ENCODE data around the gene TPRA1. TPM values are rescaled to one million over a fixed set of nuclear protein-coding genes. Genes with fewer than 3 reads are reported as not detected.

TPRA1 gene
- 20.0 and 34.9 TPM in 2 replicates for total RNA-seq

GRCh38 chr3:127590593-127591465, at the start of gene TPRA1:
TSS of gene TPRA1 (minus strand) at chr3:127590733. CDS start at chr3:127580146, 10,587 bp downstream.
- DNase-seq (ENCODE audit: low read depth in 2 of 2) = peak; percentile 95 to 97

DNA sequence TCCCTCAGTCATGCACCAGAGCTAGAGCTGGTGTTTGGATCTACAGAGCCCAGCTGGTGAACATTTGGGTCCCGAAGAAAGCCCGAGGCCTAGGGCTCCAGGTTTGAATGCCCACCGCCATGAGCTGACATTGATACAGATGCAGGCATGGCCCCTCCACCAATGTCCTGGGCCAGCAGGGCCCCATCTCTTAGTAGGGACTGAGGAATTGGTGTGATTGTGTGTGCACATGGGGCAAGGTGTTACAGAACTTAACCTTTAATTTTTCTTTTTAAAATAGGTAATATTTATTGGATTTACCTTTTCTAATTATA, 49.5 kb upstream of the TPRA1 start:
- no peak for DNase-seq (ENCODE audit: low read depth in 2 of 2)

GRCh38 chr3:127639173-127640041, 48.9 kb upstream of the TPRA1 start:
- DNase-seq (ENCODE audit: low read depth in 2 of 2) = no peak

DNA sequence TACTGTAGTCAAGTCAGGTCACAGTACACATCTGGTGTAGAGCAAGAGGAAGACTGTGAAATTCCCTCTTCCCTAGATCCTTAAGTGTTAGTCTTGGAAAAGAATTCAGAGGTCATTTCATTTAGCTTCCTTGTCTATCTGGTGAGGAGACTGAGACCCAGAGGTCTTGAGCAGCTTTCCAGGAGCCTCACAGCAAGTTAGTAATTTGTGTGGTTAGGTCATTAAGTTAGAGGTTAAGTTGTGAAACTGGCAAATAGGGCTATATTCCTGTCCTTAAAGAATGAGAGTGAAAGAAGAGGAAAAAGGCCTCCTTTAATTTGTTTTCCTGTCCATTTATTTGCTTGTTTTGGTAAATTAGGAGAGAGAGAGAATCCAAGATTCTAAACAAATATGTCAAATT, 47.4 kb upstream of the TPRA1 start:
- DNase-seq (ENCODE audit: low read depth in 2 of 2) = no peak

- no peak for DNase-seq (ENCODE audit: low read depth in 2 of 2)
These were observed 47.0 kb upstream of the TPRA1 start for GRCh38 chr3:127637546-127637945.

GRCh38 chr3:127634653-127635052, 44.1 kb upstream of the TPRA1 start:
- no peak for DNase-seq (ENCODE audit: low read depth in 2 of 2)

GRCh38 chr3:127632035-127632820, 41.7 kb upstream of the TPRA1 start:
- DNase-seq (ENCODE audit: low read depth in 2 of 2) = peak in 1 of 2 donors; percentile 61

DNA sequence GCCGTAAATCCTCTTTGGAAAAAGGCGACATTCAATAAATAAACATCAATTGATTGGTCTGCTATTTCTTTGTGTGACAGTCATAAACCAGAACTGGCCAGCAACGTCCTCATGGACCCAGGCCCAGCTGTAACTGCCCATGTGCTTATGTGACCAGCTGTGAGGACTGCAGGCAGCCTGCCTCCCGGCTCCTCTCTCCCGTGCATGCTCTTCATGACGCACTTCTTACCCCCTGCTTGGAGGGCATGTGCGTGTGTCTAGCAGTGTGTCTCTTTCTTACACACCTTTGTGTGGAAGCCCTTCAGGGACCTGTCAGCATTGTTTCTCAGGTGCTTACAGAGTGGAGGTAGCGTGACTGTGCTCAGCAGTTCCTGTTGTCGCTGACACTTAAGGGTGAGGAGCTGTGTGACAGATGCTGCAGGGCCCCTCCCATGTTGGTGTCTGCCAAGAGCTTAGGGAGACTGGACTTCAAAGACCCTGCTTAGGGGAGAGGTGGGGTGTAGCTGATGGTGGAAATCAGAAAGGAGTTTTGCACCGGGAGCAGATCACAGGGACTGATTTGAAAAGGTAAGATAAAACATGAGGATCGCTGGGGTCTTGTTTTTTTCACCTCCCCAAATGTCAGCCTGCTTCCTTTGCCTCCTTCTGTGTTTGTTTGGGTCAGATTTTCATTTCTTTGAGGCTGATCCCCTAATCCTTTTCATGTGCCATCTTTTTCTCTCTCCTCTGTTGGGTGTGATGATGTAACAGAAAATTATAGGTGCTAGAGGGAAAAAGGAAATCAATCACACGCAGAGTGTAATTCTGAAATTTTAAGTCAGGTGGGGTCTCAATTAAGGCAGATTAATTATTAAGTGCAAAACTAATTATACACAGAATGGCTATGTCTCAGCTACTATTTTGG, 40.5 kb upstream of the TPRA1 start:
- no peak for DNase-seq (ENCODE audit: low read depth in 2 of 2)

GRCh38 chr3:127629467-127630403, 39.2 kb upstream of the TPRA1 start:
- DNase-seq (ENCODE audit: low read depth in 2 of 2) = peak in 1 of 2 donors; percentile 31

DNA sequence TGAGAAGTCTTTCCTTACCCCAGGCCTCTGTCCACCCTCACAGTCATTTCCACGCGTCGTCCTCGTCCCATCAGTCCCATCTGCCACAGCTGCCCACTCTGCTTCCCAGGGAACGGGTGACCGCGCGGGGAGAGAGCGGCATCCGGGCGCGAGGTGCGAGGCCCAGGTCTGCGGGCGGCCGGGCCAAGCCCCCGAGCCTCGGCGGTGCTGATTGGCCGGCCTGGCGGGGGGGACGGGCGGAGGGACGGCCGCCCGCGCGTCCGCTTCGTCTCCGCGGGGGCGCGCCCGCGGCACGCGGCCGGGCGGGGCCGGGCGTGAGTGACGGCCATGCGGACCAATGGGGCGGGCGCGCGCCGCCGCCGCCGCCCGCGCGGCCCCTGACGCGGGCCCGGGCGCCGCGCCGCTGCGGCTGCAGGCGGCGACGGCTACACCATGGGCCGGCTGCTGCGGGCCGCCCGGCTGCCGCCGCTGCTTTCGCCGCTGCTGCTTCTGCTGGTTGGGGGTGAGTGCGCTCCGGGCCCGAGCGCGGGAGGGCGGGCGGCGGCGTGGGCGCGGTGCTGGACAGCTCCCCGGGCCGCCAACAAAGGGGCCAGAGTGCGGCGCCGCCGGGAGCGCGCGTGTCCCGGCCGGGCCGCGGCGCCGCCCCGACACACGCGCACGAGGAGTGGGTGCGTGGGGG, 38.4 kb upstream of the TPRA1 start, which contains the start of gene PODXL2:
Gene PODXL2 (plus strand): TSS at position 398 of the 679 bp plus-strand sequence. CDS start 35 bp downstream, at position 433.
- peak; percentile 71 to 76 for DNase-seq (ENCODE audit: low read depth in 2 of 2)

GRCh38 chr3:127628426-127628787, 37.9 kb upstream of the TPRA1 start:
- no peak for DNase-seq (ENCODE audit: low read depth in 2 of 2)

DNA sequence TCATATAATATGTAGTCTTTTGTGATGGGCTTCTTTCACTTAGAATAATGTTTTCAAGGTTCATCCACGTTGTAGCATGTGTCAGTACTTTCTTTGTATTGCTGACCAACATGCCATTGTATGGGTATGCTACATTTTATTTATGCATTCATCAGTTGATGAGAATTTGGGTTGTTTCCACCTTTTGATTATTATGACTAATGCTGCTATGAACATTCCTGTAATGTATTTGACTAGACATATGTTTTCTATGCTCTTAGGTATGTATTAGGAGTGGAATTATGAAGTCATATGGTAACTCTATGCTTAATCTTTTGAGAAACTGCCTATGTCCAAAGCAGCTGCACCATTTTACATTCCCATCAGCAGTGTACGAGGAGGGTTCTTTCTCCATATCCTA, 35.3 kb upstream of the TPRA1 start:
- no peak for DNase-seq (ENCODE audit: low read depth in 2 of 2)

GRCh38 chr3:127624063-127624462, 33.5 kb upstream of the TPRA1 start:
- DNase-seq (ENCODE audit: low read depth in 2 of 2) = no peak

DNA sequence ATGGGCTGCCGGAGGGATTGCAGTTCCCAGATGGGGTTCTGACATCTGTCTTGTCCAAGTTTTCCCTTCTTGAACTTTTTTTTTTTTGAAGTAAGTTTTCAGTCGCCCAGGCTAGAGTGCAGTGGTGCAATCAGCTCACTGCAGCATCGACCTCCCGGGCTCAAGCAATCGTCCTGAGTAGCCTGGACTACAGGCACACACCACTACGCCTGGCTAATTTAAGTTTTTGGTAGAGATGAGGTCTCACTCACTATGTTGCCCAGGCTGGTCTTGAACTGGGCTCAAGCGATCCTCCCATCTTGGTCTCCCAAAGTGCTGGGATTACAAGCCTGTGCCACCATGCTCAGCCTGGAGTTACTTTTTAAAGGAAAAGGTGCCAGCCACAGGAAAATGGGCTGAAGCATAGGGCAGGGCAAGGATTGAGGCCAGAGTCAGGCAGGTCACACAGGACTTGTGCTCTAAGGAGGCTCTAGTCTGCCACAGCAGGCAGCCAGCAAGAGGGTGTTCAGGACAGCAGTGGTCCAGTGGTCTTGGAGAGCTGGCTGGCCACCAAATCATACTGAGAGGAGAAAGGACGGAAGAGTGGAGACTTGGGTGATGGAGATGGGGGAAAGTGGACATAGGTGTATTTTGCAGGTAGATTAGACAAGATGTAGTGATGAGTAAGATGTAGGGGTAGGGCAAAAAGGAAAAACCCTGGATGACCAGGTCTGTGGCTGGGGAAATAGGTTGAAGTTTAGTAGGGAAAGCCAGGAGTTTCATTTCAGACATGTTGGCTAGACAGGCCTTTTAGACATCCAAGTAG, 32.4 kb upstream of the TPRA1 start:
- no peak for DNase-seq (ENCODE audit: low read depth in 2 of 2)

DNA sequence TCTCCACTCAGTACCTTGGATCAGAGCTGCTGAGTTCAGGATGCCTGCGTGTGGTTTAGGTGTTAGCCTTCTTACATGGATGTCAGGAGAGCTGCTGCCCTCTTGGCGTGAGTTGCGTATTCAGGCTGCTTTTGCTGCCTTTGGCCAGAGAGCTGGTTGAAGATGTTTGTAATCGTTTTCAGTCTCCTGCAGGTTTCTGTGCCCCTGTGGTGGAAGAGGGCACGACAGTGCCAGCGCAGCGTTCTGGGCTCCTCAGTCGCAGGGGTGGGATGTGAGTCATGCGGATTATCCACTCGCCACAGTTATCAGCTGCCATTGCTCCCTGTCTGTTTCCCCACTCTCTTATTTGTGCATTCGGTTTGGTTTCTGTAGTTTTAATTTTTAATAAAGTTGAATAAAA, 31.5 kb upstream of the TPRA1 start:
- DNase-seq (ENCODE audit: low read depth in 2 of 2) = no peak

- no peak for DNase-seq (ENCODE audit: low read depth in 2 of 2)
These were observed 30.3 kb upstream of the TPRA1 start for GRCh38 chr3:127620637-127621375.

DNA sequence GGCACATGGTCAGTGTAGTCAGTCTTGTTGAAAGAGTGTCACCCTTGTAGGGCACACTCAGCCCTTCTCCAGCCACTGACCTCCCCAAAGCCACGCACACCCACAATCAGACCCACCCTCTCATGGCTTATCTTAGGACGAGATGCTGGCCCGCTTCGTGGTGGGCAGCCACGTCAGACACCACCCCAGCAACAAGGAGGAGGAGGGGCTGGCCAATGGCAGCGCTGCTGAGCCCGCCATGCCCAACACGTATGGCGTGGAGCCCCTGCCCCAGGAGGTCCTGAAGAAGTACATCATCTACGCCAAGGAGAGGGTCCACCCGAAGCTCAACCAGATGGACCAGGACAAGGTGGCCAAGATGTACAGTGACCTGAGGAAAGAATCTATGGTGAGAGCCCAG, 28.4 kb upstream of the TPRA1 start:
- no peak for DNase-seq (ENCODE audit: low read depth in 2 of 2)
